OCI-LY7 (cell line): Measurements from ENCODE around the gene NUP188.

ENCODE experiments used
- CTCF ChIP-seq: fragments of 200-600 bp; sonication (generic); conservative IDR thresholded peaks from 2 replicates; pipeline ENCODE4 v1.5.1; 2014; ENCODE audit warnings: mild to moderate bottlenecking, antibody characterized with exemption, low read length, moderate library complexity, mixed read lengths
- EZH2phosphoT487 ChIP-seq: fragments of 200-600 bp; sonication (generic); IDR thresholded peaks from 2 replicates; pipeline ENCODE4 v1.6.1; 2018; ENCODE audit warnings: low read depth, borderline replicate concordance, mild to moderate bottlenecking, mixed run types, antibody characterized with exemption, low read length, moderate library complexity, mixed read lengths

GRCh38 chr9:129008469-129008965, 61.0 kb downstream of the NUP188 start:
- TF ChIP-seq EZH2phosphoT487 = no peak
- TF ChIP-seq CTCF = no peak
